Trophoblast cell (in vitro differentiated cells and primary cell): ENCODE data around the gene MCHR2.
A peak's percentile ranks its signal among the peaks of the same experiment; 100 is the strongest.

Experiments
- DNase-seq, 2 donors: peaks; one replicate each; pipeline ENCODE4 v3.0.0-alpha.2; 2016
- H2AFZ ChIP-seq: 2 replicates; pipeline ENCODE4 v1.6.1; 2013; ENCODE audit warnings: low read length, moderate library complexity, mild to moderate bottlenecking; ENCODE audit not compliant: insufficient read depth, poor library complexity
- H2AK5ac ChIP-seq: 2 replicates; pipeline ENCODE4 v1.6.1; 2013; ENCODE audit warnings: mild to moderate bottlenecking, low read length
- H2BK120ac ChIP-seq: 2 replicates; pipeline ENCODE4 v1.6.1; 2013; ENCODE audit warnings: low read length, mild to moderate bottlenecking, moderate library complexity; ENCODE audit not compliant: insufficient read depth, poor library complexity
- H2BK12ac ChIP-seq: 2 replicates; pipeline ENCODE4 v1.6.1; 2013; ENCODE audit warnings: mild to moderate bottlenecking, low read length, moderate library complexity
- H2BK5ac ChIP-seq: 2 replicates; pipeline ENCODE4 v1.6.1; 2013; ENCODE audit warnings: low read length, low read depth, moderate library complexity, mild to moderate bottlenecking; ENCODE audit not compliant: poor library complexity
- H3K14ac ChIP-seq: 2 replicates; pipeline ENCODE4 v1.6.1; 2013; ENCODE audit warnings: mild to moderate bottlenecking, low read length
- H3K18ac ChIP-seq: 2 replicates; pipeline ENCODE4 v1.6.1; 2013; ENCODE audit warnings: mild to moderate bottlenecking, low read length
- H3K23ac ChIP-seq: 2 replicates; pipeline ENCODE4 v1.6.1; 2013; ENCODE audit warnings: low read length
- H3K27ac ChIP-seq: 2 replicates; pipeline ENCODE4 v1.5.1; 2013; ENCODE audit warnings: low read depth, mild to moderate bottlenecking, inconsistent platforms, low read length, moderate library complexity
- H3K27me3 ChIP-seq: 2 replicates; pipeline ENCODE4 v1.6.1; 2013; ENCODE audit warnings: inconsistent platforms, mild to moderate bottlenecking, low read length, moderate library complexity; ENCODE audit not compliant: insufficient read depth
- H3K36me3 ChIP-seq, 2 experiments: 1 replicate in 1 of 2; 2 replicates in 1 of 2; pipeline ENCODE4 v1.6.1; 2013; ENCODE audit warnings: low read length in 2 of 2, mild to moderate bottlenecking in 2 of 2, moderate library complexity in 1 of 2; ENCODE audit not compliant: insufficient read depth in 2 of 2, control insufficient read depth in 1 of 2
- H3K4ac ChIP-seq: 2 replicates; pipeline ENCODE4 v1.6.1; 2013; ENCODE audit warnings: low read depth, mild to moderate bottlenecking, low read length, moderate library complexity
- H3K4me1 ChIP-seq, 2 experiments: 1 replicate in 1 of 2; 2 replicates in 1 of 2; pipeline ENCODE4 v1.6.1; 2013; ENCODE audit warnings: low read length in 2 of 2, mild to moderate bottlenecking in 2 of 2, moderate library complexity in 1 of 2; ENCODE audit not compliant: insufficient read depth in 2 of 2, control insufficient read depth in 1 of 2
- H3K4me2 ChIP-seq: 2 replicates; pipeline ENCODE4 v1.6.1; 2013; ENCODE audit warnings: inconsistent platforms, mild to moderate bottlenecking, low read length, moderate library complexity
- H3K4me3 ChIP-seq: 2 replicates; pipeline ENCODE4 v1.5.1; 2013; ENCODE audit warnings: mild to moderate bottlenecking, low read depth, low read length, inconsistent platforms
- H3K79me1 ChIP-seq: one replicate; pipeline ENCODE4 v1.6.1; 2013; ENCODE audit warnings: low read length
- H3K79me2 ChIP-seq: 2 replicates; pipeline ENCODE4 v1.6.1; 2013; ENCODE audit warnings: low read length, mild to moderate bottlenecking; ENCODE audit not compliant: control insufficient read depth, insufficient read depth, poor library complexity
- H3K9ac ChIP-seq: 2 replicates; pipeline ENCODE4 v1.6.1; 2013; ENCODE audit warnings: mild to moderate bottlenecking, low read length
- H3K9me3 ChIP-seq: 2 replicates; pipeline ENCODE4 v1.6.1; 2013; ENCODE audit warnings: low read depth, mild to moderate bottlenecking, control low read depth, inconsistent platforms, low read length; ENCODE audit not compliant: insufficient read depth
- H4K12ac ChIP-seq: 2 replicates; pipeline ENCODE4 v1.6.1; 2013; ENCODE audit warnings: low read depth, mild to moderate bottlenecking, low read length, moderate library complexity
- H4K8ac ChIP-seq: 2 replicates; pipeline ENCODE4 v1.6.1; 2013; ENCODE audit warnings: low read depth, mild to moderate bottlenecking, low read length, moderate library complexity
- H4K91ac ChIP-seq: one replicate; pipeline ENCODE4 v1.6.1; 2013; ENCODE audit warnings: low read depth, mild to moderate bottlenecking, low read length, moderate library complexity
- WGBS: extraction: QIAGEN DNeasy Blood & Tissue Kit; methylation state at CpG from one replicate; pipeline ENCODE4 v1.1.7; 2013; ENCODE audit warnings: missing lambda C conversion rate; ENCODE audit not compliant: insufficient read length, insufficient coverage; ENCODE audit errors: extremely low coverage; 5-methylcytosine and 5-hydroxymethylcytosine counted together

MCHR2 gene

GRCh38 chr6:99905209-99906106 is 88.6 kb downstream of the MCHR2 start:
- Histone ChIP-seq H2AK5ac (no peak overlapping the region), H3K36me3 (no peaks in the 10 kb centered on the region), H3K4ac (no peak overlapping the region), H3K9me3 (no peaks in the 10 kb centered on the region), H3K4me3 (no peak overlapping the region), H2BK120ac (no peak overlapping the region), H3K4me1 (no peaks in the 10 kb centered on the region), H3K14ac (no peak overlapping the region), H3K4me2 (no peak overlapping the region), H3K27me3 (no peaks in the 10 kb centered on the region), H2BK12ac (no peak overlapping the region), H3K9ac (no peak overlapping the region), H2BK5ac (no peak overlapping the region), H2AFZ (no peak overlapping the region), H3K27ac (no peak overlapping the region), H4K91ac (no peak overlapping the region), H4K12ac (no peak overlapping the region), H3K79me1 (no peaks in the 10 kb centered on the region), H3K79me2 (no peaks in the 10 kb centered on the region), H3K23ac (no peak overlapping the region), H3K18ac (no peak overlapping the region), H4K8ac (no peak overlapping the region)
- peak; percentile 4 to 69 for DNase-seq
- no CpG with 5 or more reads among the region's 4 CpGs for WGBS

GRCh38 chr6:99901596-99902384 is 92.2 kb downstream of the MCHR2 start:
- Histone ChIP-seq H3K4me2 (no peak overlapping the region), H2AFZ (no peak overlapping the region), H3K4ac (no peak overlapping the region), H3K9ac (no peak overlapping the region), H3K14ac (no peak overlapping the region), H2BK120ac (no peak overlapping the region), H4K8ac (no peak overlapping the region), H2BK5ac (no peak overlapping the region), H3K23ac (no peak overlapping the region), H2BK12ac (no peak overlapping the region), H3K79me1 (no peaks in the 10 kb centered on the region), H3K9me3 (no peaks in the 10 kb centered on the region), H3K4me1 (no peaks in the 10 kb centered on the region), H3K27ac (no peak overlapping the region), H4K91ac (no peak overlapping the region), H3K27me3 (no peaks in the 10 kb centered on the region), H3K18ac (no peak overlapping the region), H2AK5ac (no peak overlapping the region), H3K79me2 (no peaks in the 10 kb centered on the region), H3K4me3 (no peak overlapping the region), H4K12ac (no peak overlapping the region), H3K36me3 (no peaks in the 10 kb centered on the region)
- no peak for DNase-seq
- WGBS: no CpG with 5 or more reads among the region's 6 CpGs

- Histone ChIP-seq H2AFZ (no peak overlapping the region), H3K27ac (no peak overlapping the region), H3K79me2 (no peaks in the 10 kb centered on the region), H2AK5ac (no peak overlapping the region), H3K14ac (no peak overlapping the region), H4K91ac (no peak overlapping the region), H3K9me3 (no peaks in the 10 kb centered on the region), H3K36me3 (no peaks in the 10 kb centered on the region), H3K79me1 (no peaks in the 10 kb centered on the region), H3K23ac (no peak overlapping the region), H2BK120ac (no peak overlapping the region), H4K8ac (no peak overlapping the region), H3K4me3 (no peak overlapping the region), H3K9ac (no peak overlapping the region), H3K4me2 (no peak overlapping the region), H3K18ac (no peak overlapping the region), H2BK12ac (no peak overlapping the region), H3K4me1 (no peaks in the 10 kb centered on the region), H3K4ac (no peak overlapping the region), H4K12ac (no peak overlapping the region), H3K27me3 (no peaks in the 10 kb centered on the region), H2BK5ac (no peak overlapping the region)
- DNase-seq: no peak
- WGBS: no CpG with 5 or more reads among the region's 3 CpGs
Observed at GRCh38 chr6:99894815-99895214, 99.2 kb downstream of the MCHR2 start.

- Histone ChIP-seq H4K8ac (no peak overlapping the region), H2BK120ac (no peak overlapping the region), H2BK5ac (no peak overlapping the region), H3K79me1 (no peaks in the 10 kb centered on the region), H3K27me3 (no peaks in the 10 kb centered on the region), H2BK12ac (no peak overlapping the region), H4K91ac (no peak overlapping the region), H2AFZ (no peak overlapping the region), H3K23ac (no peak overlapping the region), H3K9ac (no peak overlapping the region), H4K12ac (no peak overlapping the region), H3K14ac (no peak overlapping the region), H3K18ac (no peak overlapping the region), H2AK5ac (no peak overlapping the region), H3K9me3 (no peaks in the 10 kb centered on the region), H3K4me2 (no peak overlapping the region), H3K27ac (no peak overlapping the region), H3K4ac (no peak overlapping the region), H3K4me1 (no peaks in the 10 kb centered on the region), H3K79me2 (no peaks in the 10 kb centered on the region), H3K36me3 (no peaks in the 10 kb centered on the region), H3K4me3 (no peak overlapping the region)
- no peak for DNase-seq
Observed at GRCh38 chr6:99887066-99887465, 107.0 kb downstream of the MCHR2 start.
